Measurements from ENCODE around the gene NFIB.

NFIB gene

GRCh38 chr9:14236591-14236990, 77.3 kb downstream of the NFIB start:
- Histone ChIP-seq H3K4me1 (no peaks in the 10 kb centered on the region), H3K36me3 (no peaks in the 10 kb centered on the region), H4K20me1 (no peaks in the 10 kb centered on the region), H3K9me3 (no peaks in the 10 kb centered on the region), H3K9ac (no peak overlapping the region), H3K27ac (no peak overlapping the region), H3K4me2 (no peak overlapping the region), H3K27me3 (no peaks in the 10 kb centered on the region), H3K4me3 (no peak overlapping the region)
- no peak for TF ChIP-seq Cebpa-rat (IDR thresholded peaks at IDR 0.05)

GRCh38 chr9:14232111-14232510, 81.8 kb downstream of the NFIB start:
- H3K4me2 ChIP-seq, result no peak overlapping the region
- H3K4me1 ChIP-seq, result no peaks in the 10 kb centered on the region
- no peak overlapping the region for H3K4me3 ChIP-seq
- no peak overlapping the region for H3K9ac ChIP-seq
- H3K27ac ChIP-seq, result no peak overlapping the region
- no peaks in the 10 kb centered on the region for H4K20me1 ChIP-seq
- no peak for TF ChIP-seq Cebpa-rat (IDR thresholded peaks at IDR 0.05)
- H3K36me3 ChIP-seq, result no peaks in the 10 kb centered on the region
- no peaks in the 10 kb centered on the region for H3K9me3 ChIP-seq
- H3K27me3 ChIP-seq, result no peaks in the 10 kb centered on the region

GRCh38 chr9:14231196-14231990, 82.5 kb downstream of the NFIB start:
- Histone ChIP-seq H3K36me3 (no peaks in the 10 kb centered on the region), H3K4me1 (no peaks in the 10 kb centered on the region), H4K20me1 (no peaks in the 10 kb centered on the region), H3K27me3 (no peaks in the 10 kb centered on the region), H3K4me3 (no peak overlapping the region), H3K9me3 (no peaks in the 10 kb centered on the region), H3K9ac (no peak overlapping the region), H3K27ac (no peak overlapping the region), H3K4me2 (no peak overlapping the region)
- no peak for TF ChIP-seq Cebpa-rat (IDR thresholded peaks at IDR 0.05)

GRCh38 chr9:14228602-14229001, 85.3 kb downstream of the NFIB start:
- Histone ChIP-seq H4K20me1 (no peaks in the 10 kb centered on the region), H3K27ac (no peak overlapping the region), H3K36me3 (no peaks in the 10 kb centered on the region), H3K9me3 (no peaks in the 10 kb centered on the region), H3K27me3 (no peaks in the 10 kb centered on the region), H3K4me2 (no peak overlapping the region), H3K9ac (no peak overlapping the region), H3K4me3 (no peak overlapping the region), H3K4me1 (no peaks in the 10 kb centered on the region)
- no peak for TF ChIP-seq Cebpa-rat (IDR thresholded peaks at IDR 0.05)

- Histone ChIP-seq H3K4me2 (no peak overlapping the region), H3K9me3 (no peaks in the 10 kb centered on the region), H3K4me3 (no peak overlapping the region), H3K36me3 (no peaks in the 10 kb centered on the region), H3K9ac (no peak overlapping the region), H3K27ac (no peak overlapping the region), H3K4me1 (no peaks in the 10 kb centered on the region), H4K20me1 (no peaks in the 10 kb centered on the region), H3K27me3 (no peaks in the 10 kb centered on the region)
- no peak for TF ChIP-seq Cebpa-rat (IDR thresholded peaks at IDR 0.05)
Measured at GRCh38 chr9:14226855-14227532, 86.9 kb downstream of the NFIB start.

GRCh38 chr9:14223081-14223480, 90.9 kb downstream of the NFIB start:
- no peak for TF ChIP-seq Cebpa-rat (IDR thresholded peaks at IDR 0.05)
- Histone ChIP-seq H4K20me1 (no peaks in the 10 kb centered on the region), H3K9me3 (no peaks in the 10 kb centered on the region), H3K9ac (no peak overlapping the region), H3K4me1 (no peaks in the 10 kb centered on the region), H3K4me2 (no peak overlapping the region), H3K36me3 (no peaks in the 10 kb centered on the region), H3K27ac (no peak overlapping the region), H3K4me3 (no peak overlapping the region), H3K27me3 (no peaks in the 10 kb centered on the region)

GRCh38 chr9:14222149-14222835, 91.6 kb downstream of the NFIB start:
- H4K20me1 ChIP-seq, result no peaks in the 10 kb centered on the region
- H3K36me3 ChIP-seq, result no peaks in the 10 kb centered on the region
- no peak overlapping the region for H3K9ac ChIP-seq
- TF ChIP-seq Cebpa-rat (IDR thresholded peaks at IDR 0.05), result no peak
- H3K27me3 ChIP-seq, result no peaks in the 10 kb centered on the region
- no peak overlapping the region for H3K27ac ChIP-seq
- H3K9me3 ChIP-seq, result no peaks in the 10 kb centered on the region
- no peaks in the 10 kb centered on the region for H3K4me1 ChIP-seq
- H3K4me3 ChIP-seq, result no peak overlapping the region
- H3K4me2 ChIP-seq, result no peak overlapping the region

GRCh38 chr9:14221558-14221957, 92.4 kb downstream of the NFIB start:
- H4K20me1 ChIP-seq, result no peaks in the 10 kb centered on the region
- H3K4me1 ChIP-seq, result no peaks in the 10 kb centered on the region
- no peaks in the 10 kb centered on the region for H3K36me3 ChIP-seq
- no peak overlapping the region for H3K4me2 ChIP-seq
- H3K4me3 ChIP-seq, result no peak overlapping the region
- TF ChIP-seq Cebpa-rat (IDR thresholded peaks at IDR 0.05), result no peak
- H3K27me3 ChIP-seq, result no peaks in the 10 kb centered on the region
- no peak overlapping the region for H3K9ac ChIP-seq
- no peaks in the 10 kb centered on the region for H3K9me3 ChIP-seq
- no peak overlapping the region for H3K27ac ChIP-seq

- TF ChIP-seq Cebpa-rat (IDR thresholded peaks at IDR 0.05), result no peak
- Histone ChIP-seq H3K36me3 (no peaks in the 10 kb centered on the region), H3K4me3 (no peak overlapping the region), H3K4me2 (no peak overlapping the region), H3K9me3 (no peaks in the 10 kb centered on the region), H3K27ac (no peak overlapping the region), H3K27me3 (no peaks in the 10 kb centered on the region), H3K9ac (no peak overlapping the region), H4K20me1 (no peaks in the 10 kb centered on the region), H3K4me1 (no peaks in the 10 kb centered on the region)
Measured at GRCh38 chr9:14221119-14221518, 92.8 kb downstream of the NFIB start.

- H3K4me2 ChIP-seq, result no peak overlapping the region
- no peak overlapping the region for H3K4me3 ChIP-seq
- H4K20me1 ChIP-seq, result no peaks in the 10 kb centered on the region
- H3K4me1 ChIP-seq, result no peaks in the 10 kb centered on the region
- no peak overlapping the region for H3K27ac ChIP-seq
- H3K9ac ChIP-seq, result no peak overlapping the region
- no peaks in the 10 kb centered on the region for H3K36me3 ChIP-seq
- no peaks in the 10 kb centered on the region for H3K9me3 ChIP-seq
- no peak for TF ChIP-seq Cebpa-rat (IDR thresholded peaks at IDR 0.05)
- H3K27me3 ChIP-seq, result no peaks in the 10 kb centered on the region
Measured at GRCh38 chr9:14220256-14220655, 93.7 kb downstream of the NFIB start.

Data from BLaER1 (cell line).